Fibroblast of skin of back (primary cell): ENCODE data around the gene EAF1.
"Not testable (repeated sequence)": the region's sequence is repeated elsewhere in the genome, so short reads cannot be mapped to it uniquely, and the experiment has no call there.

Experiments used
- DNase-seq: peaks from one replicate; pipeline ENCODE4 v3.0.0-alpha.2; 2013

Gene EAF1

DNA sequence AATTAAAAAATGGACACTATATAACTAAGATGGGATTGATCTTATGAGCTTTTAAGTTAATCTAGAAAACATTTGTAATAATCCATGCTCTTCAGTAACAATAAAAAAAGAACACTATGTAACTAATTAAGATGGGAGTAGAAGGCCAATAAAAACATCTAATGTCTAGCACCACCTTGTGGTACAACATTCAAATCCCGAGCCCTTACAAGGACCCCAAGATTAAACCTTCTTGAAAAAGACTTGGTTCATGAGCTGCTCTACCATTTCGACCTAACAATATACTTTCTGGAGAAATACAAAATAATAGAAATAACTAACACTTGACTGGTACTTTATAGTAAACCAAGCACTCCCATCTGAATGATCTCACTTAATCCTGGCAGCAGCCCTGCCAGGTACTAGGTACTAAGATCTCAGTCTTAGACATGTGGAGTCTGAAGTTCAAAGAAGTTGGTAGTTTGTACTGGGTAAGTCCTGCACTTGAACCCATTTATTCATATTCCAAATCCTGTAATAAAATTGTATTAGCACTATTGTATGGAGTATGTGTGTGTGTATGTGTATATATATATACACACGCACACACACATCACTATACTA is 21.8 kb upstream of the EAF1 start:
- peak; percentile 60 for DNase-seq

DNA sequence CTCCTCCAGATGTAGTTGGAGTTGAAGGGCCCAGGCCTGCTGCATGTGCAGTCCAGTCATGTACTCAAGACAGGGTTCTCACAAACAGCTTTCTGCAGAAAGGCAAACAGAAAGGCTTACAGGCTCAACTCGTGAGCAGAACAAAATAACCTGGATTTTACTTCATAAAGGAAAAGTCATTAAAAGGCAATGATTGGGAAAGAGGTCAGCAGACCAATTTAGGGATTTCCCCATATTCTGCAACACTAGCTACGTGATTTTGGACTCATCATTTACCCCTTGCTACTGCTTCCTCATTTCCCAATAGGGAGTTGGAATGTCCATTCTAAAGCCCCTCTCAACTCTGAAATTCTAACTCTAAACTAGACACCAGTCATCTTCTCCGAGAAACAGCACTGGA is 18.2 kb upstream of the EAF1 start:
- no peak for DNase-seq

DNA sequence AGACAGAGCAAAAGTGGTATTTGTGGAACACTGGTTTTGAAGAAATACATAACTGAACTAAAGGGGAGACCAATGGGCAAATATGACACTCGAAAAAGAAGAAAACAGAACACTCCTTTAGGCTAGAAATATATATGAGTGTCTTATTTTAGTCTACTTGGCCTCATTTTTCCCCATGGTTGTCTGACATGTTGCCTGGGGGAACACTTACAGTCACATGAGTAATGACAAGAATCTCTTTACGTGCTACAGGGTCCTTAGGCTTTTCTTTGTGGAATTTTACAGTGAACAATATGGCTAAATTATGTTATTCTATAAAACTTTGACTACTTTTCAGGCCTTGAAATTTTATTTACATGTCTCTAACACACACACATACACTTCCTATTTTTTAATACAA is 17.6 kb upstream of the EAF1 start:
- no peak for DNase-seq

DNA sequence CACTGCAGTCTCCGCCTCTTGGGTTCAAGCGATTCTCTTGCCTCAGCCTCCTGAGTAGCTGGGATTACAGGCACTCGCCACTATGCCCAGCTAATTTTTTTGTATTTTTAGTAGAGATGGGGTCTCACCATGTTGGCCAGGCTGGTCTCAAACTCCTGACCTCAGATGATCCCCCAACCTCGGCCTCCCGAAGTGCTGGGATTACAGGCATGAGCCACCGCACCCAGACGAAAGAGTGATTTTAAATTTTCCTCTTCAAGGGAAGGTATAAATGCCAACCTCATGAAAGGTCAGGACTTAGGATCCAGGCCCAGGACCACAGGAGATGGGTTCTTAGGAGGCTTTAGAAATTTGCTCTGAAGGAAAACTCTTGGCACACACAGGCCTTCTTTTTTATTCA is 16.4 kb upstream of the EAF1 start:
- not testable (repeated sequence) for DNase-seq

DNA sequence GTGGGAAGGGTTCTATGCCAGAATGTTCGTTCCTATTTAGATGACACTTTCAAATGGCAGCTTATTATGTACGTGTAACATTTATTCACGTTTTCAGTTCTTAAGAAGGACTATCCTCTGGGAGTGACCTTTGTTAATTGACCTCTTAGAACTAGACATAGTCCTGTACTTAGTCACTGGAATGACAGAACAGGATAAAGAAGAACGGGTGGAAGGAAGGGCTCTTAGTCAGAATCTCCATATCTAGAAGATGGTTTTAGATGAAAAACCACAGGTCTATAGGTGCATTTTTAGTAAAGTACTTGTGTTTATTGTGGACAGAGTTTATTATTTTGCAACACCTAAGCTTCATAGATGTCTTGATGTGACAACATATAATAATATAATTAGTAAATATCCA is 6.5 kb upstream of the EAF1 start:
- DNase-seq: no peak

DNA sequence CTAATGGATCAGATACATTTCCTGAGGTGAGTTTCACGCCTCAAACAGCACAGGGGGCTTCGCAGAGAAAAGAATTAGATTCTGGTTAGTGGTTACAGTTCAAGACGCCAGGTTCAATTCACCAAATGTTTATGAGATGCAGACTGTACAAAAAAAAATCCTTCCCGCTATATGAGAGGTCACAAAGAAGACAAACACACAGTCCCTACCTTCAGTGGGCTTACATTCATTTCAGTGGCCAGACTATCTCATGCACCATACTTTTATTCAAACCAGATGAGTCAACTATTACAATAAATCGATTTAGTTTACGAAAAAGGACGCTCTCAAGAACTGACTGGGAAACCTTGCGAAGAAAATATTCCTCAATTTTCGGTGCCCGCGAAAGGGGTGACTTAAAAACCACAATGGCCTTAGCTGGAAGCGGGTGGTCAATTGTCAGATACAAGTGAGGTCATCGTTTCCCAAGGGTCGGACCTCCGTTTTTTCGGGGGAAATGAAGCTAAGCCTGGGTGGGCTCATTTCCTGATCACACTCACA is 749 bp upstream of the EAF1 start:
- DNase-seq: no peak

DNA sequence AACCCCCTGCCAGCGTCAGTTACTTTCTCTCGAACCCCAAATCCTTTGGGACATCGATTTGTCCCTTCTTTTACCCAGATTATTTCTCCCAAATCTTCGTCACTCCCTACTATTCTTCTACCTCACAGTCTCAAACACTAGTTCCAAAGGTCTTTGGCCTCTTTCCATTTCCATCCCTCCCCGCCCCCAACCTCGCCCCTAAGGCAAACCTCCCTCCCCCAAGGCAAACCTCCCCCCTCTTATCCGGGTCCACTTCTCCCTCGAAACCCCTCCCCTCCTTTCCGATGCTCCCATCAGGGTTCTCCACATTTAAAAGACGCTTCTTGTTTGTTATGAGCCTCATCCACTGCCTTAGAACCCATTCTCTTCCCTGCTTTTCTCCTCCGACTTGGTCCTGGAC is 583 bp downstream of the EAF1 start:
- no peak for DNase-seq

DNA sequence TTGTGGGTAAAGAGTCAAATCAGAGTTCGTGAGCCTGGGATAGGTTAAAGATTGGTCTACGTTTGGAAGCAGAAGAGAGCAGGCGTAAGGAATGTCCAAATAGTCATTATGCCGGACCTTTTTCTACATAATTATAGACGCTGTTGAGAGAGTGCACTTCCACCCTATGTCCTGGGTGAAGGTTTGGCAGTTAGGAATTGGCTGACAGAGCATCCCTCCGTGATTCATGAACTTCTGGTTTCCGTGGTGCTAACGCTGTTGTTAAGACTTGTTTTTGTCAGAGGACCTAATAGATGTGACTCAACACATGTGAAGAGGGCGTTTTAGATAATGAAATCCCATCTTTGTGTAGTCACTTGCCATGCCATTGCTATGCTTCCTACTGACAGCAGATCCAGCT is 1.1 kb downstream of the EAF1 start:
- DNase-seq: peak; percentile 57

DNA sequence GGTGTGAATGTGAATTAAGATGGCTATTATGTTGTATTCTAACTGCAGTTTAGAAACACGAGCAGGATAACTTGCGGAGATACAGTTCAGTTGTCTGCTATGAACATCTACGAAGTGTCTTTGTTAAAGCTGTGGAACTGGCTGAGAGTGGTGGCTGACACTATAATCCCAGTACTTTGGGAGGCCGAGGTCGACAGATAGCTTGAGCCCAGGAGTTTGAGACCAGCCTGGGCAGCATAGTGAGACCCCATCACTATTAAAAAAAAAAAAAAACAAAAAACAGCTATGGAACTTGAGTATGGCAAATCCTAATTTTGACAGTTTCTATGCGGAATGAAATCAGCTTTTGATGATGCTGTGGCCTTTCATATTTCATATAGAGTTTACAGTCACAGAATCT is 1.7 kb downstream of the EAF1 start:
- no peak for DNase-seq

DNA sequence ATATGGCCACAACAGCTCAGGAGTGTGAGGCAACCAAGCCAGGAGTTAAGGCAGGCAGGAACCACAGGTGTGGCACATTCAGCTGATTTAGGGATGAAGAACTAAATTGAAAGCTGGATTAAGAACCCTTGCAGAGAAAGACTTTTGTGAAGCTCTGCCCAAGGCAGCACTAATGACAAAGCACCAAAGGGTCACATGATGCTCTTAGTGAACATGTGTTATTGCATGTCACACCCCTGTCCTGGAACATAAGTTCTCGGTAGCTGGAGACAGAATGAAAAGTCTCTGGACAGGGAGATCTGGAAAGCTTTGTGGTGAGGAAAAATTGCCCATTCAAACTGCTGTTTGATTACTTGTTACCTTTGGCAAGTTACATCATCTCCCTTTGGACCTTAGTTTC is 3.2 kb downstream of the EAF1 start:
- no peak for DNase-seq

DNA sequence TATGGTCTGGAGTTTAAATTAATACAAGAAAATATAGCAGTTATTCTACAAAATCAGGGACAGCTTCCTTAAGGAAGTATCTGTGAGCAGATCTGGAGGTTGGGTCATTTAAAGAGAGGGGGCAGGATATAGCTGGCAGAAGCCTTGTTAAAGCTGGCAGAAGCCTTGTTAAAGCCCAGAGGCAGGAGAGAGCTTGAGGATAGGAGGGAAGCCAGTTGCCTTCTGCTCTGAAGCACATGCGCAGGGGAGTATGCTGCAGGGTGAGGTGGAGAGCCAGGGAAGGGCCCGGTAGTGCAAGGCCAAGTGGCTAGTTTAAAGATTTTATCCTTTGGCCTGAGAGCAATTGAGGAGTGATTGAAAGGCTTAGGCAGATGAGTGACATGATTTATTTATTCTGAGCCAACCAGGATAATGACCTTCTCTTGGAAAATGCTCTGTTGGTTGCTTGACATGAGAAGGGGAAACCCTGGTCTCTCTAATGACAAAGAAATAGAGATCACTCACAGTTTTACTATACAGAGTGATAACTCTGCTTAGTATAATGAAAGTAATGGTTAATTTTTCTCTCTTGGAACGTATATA is 3.9 kb downstream of the EAF1 start:
- no peak for DNase-seq

DNA sequence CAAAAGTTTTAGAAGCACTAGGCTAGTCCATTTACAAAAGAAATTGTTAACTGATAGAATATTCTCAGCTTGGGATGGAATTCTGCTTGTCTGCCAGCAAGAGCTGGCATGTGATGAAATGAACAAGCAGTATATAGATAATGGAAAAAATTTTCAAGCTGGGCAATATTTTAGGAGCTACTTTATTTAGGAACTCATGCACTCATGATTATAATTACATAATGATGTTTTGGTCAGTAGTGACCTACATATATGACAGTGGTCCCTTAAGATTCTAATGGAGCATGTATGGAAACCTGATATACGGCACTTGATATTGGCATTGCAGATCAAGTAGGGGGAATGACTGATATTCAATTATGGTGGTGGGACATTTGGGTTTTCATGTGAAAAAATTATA is 6.1 kb downstream of the EAF1 start:
- no peak for DNase-seq

DNA sequence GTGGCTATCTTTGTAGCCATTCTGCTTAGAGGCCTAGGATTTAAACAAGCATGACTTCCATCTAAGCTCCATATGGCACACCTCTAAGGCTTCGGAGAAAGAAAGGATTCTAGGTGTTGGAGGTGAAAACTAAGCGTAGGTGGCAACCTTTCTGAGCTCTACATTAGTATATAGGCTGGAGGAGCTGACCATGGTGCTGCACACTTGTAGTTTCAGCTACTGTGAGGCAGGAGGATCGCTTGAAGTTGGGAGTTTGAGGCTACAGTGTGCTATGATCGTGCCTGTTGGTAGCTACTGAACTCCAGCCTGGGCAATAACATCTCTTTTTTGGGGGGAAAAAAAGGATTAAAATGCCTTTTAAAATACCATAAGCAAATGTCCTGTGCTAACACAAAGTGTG is 7.4 kb downstream of the EAF1 start:
- DNase-seq: no peak

DNA sequence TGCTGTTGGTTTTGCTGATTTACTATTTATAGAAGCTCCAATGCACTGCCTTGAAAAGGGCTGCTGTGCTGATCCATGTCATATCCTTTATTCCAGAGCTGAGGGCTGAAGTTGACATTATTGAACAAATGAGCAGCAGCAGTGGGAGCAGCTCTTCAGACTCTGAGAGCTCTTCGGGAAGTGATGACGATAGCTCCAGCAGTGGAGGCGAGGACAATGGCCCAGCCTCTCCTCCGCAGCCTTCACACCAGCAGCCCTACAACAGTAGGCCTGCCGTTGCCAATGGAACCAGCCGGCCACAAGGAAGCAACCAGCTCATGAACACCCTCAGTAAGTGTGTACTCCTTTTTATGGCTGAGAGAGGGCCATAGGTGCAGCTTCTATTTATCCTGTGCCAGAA is 8.8 kb downstream of the EAF1 start:
- DNase-seq: no peak

DNA sequence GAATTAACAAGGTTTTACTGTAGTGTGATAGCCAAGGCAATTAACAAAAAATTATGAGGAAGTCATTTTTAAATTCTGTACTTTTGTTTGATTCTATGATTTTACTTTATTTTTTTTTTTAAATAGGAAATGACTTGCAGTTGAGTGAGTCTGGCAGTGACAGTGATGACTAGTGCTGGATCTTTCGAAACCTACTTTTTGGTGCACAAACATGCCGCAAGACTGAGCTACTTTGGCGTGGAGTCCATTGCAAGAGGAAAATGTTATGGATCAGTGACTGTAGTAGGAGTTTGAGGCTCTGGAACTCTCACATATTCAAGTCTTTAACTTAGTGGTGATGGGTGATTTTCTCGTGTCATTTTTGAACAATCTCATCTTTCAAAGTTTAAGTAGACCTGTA is 11.6 kb downstream of the EAF1 start:
- DNase-seq: no peak

DNA sequence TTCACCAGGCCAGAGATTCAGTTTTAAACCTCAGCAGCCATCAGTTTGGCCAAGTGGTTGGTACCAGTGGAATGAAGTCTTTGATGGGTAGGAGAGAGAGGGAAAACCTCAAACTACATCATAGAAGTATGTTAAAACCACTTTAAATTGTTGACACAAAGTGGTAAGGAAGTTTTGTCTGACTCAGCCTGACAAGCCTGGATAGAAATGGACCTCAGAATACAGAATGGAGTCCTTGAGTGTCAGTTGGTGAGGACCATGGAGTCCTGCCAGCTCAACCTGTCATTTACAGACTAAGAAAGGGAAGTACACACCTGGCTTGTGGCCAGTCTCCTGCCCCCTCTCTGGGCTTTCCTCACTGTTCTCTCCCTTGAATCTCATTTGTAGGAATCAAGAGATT is 12.1 kb downstream of the EAF1 start:
- DNase-seq: peak; percentile 9

DNA sequence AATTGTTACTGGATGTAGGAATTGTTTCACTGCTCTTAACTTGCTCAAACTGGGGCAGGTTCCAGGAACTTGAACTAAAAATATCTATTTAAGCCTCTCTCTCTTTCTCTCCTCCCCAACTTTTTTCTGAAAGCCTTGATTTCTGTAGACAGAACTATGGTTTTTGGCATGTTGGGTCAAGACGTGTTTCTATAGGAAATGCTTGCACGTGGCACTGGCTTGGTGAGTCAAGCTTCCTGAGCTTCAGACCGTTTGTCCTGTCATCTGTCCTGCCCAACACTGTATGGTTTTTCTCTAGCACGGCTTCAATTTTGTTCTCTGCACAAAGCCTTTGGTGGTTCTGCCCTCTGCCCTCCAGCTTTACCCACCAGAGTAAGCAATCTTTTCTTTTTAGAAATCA is 13.5 kb downstream of the EAF1 start:
- no peak for DNase-seq

DNA sequence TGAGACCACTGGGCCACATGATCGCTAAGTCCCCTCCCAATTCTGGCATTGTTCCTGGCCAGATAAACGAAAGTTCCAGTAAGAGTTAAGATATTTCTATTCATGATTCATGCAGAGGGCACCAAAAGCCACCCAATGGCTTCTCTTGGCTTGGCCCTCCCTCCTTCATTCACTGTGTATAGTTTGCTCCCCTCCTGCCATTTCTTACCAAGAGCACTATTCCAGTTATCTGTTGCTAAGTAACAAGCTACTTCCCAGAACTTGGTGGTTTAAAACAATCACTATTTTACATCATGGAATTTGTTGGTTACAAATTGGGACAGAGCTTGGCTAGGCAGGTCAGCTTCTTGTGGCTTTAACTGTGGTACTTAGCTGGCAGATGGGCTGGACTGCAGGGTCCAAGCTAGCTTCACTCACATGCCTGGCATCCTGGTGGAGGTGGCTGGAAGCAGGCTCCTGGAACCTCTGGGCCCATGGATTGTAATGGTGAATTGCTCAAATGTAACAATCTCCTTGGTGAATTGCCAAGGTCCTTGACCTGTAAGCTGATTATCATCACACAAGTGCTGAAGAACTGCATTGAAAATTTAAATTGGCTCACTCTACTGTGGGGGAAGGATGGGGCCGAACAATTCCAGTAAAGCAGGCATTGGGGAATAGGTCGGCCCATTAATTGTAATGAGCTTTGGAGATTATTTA is 16.6 kb downstream of the EAF1 start:
- DNase-seq: no peak

DNA sequence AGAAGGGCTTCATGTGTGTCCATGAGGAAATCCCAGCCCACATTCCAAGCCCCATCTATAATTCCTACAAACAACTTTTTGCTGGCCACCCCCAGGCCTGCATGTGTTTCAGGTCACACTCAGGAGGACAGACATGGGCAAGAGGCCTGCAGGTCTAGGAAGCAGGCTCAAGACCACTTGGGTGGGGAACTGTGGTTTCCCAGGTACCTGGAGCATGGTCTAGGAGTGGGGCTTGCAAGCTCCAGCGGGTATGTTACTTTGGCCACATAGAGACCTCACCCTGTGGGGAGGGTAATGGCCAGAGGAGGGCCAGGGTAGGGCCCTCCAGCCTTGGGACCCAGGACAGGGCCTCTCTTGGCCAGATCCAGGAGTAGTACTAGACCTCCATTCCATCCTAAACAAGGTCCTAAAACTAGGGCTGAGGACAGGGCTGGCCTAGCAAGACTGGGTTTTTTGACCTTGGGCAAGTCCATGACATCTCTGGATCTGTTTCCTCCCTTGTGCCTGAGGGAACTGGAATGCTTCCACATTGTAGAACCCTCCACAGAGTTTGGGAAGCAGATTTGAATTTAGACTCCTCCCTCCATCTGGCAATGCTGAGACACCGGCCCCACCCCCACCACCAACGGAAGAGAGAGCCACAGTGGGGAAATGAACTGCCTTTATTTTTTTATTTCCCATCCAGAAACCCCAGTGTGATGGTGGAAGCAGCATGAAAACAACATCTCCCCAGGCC is 22.3 kb downstream of the EAF1 start:
- no peak for DNase-seq

DNA sequence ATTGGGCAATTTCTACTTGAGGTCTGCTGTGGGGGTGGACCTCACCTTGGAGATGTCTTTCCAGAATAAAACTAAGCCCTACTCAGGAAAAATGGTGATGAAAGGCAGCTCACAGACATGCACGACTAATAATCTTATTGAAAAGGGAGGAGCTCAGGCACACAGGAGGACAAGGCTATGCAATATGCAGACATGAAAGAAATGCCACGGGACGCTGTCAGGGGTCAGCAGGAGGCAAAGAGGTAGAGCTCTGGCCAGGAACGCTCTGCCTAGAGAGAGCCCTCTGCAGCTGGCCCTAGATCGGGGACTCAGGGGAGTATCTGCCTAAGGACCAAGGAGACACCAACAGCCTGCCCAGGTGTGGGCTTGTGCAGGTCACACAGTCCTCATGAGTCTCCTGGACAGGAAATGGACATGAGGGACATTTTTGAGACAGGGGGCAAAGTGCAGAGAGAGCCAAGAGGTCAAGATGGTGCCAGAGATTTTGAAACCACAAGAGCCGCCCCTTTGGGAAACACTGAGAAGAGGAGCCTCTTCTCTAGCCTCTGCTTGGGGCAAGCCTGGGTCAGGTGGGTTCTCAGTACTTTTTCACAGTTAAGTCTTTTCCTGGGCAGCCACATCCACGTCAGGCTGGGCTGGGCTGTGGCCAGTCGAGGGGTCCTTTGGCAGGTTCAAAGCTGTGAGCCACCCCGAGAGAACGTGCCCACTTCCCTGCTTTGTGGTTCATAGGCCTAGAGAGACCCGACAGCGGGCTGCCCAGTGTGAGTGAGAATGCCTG is 23.2 kb downstream of the EAF1 start:
- no peak for DNase-seq

DNA sequence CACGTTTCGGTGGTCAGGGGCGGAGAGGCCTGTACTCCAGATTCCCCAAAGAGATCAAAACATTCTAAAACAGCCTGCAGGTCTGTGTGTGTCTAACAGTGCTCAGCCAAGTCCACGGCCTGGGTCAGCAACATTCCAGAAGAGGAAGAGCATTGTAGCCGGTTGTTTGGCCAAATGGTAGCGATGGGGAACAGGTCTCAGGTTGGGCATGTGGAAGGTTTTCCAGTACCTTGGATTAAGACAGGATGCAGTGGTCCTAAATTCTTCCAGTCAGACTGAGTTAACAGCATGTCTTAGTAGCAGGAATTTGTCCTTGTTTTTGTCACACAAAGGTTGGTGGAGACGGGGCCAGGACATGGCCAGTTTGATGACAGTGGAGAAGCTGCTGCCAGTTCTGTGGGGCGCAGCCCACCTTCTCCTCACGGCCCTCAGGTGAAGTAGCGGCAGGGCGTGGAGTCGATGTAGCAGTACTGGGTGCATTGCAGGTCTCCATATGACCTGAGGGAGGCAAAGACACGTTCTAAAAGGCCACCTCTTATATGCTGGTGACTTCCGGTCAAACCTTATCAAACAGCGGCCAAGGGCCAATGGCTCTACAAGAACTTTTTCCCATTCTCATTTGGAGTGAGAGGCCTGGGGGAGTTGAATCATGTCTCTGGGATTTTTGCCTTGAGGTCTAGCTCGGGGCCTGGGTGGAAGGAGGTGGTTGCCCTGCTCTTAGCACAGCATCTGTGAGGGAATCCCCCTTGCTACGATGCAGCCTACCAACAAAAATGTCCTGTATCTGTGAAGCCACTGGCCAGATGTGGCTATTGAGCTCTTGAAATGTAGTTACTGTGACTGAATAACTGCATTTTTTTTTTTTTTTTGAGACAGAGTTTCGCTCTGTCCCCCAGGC is 24.1 kb downstream of the EAF1 start:
- no peak for DNase-seq

DNA sequence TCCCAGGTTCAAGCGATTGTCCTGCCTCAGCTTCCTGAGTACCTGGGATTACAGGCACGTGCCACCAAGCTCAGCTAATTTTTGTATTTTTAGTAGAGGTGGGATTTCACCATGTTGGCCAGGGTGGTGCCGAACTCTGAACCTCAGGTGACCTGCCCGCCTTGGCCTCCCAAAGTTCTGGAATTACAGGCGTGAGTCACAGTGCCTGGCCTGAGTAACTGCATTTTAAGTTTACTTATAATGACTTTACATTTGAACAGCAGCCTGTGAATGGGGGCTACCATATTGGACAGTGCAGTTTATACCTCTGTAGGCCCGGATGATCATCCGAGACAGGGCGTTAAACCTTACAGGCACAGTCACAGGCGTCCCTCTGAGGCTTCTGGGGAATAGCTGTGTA is 24.8 kb downstream of the EAF1 start:
- DNase-seq: no peak
